ENCODE results near the gene KNTC1.

DNA sequence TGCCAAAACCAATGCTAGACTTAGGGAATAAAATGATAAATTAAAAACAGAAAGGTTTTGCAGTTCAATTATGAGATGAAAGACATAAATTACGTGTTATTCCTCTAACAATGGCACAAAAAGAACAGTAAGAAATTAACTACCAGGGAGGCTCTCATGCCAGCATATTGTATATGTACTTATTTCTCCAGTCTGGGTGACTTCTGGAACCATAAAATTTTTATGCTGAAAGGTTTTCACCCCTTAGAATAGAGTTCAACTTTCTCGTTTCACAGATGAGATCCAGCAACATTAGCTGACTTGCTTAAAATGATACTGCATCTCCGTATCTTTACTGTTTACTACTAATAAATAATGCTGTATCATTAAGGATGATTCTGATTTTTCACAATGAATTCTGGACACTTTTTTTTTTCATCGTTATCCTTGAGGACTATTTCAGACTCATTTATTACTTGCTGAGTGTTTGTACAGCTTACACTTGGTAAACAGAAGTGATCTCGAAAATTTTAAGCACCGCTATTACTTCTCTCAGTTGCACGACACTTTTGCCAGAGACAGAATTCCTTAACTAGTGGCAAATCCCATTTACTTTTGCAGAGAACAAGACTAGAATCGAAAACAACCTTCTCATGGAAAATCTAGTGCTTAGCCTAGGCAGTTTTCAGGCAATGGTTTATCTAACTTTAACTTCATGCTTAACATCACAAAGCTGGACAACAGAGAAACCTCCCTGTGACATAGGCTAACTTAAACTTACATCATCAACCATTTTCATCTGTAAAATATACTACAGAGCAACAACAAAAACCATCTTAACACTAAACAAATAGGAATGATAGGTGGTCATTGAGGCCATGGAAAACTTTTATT, 3.0 kb upstream of the KNTC1 start:
- TF ChIP-seq, protein P1, sequence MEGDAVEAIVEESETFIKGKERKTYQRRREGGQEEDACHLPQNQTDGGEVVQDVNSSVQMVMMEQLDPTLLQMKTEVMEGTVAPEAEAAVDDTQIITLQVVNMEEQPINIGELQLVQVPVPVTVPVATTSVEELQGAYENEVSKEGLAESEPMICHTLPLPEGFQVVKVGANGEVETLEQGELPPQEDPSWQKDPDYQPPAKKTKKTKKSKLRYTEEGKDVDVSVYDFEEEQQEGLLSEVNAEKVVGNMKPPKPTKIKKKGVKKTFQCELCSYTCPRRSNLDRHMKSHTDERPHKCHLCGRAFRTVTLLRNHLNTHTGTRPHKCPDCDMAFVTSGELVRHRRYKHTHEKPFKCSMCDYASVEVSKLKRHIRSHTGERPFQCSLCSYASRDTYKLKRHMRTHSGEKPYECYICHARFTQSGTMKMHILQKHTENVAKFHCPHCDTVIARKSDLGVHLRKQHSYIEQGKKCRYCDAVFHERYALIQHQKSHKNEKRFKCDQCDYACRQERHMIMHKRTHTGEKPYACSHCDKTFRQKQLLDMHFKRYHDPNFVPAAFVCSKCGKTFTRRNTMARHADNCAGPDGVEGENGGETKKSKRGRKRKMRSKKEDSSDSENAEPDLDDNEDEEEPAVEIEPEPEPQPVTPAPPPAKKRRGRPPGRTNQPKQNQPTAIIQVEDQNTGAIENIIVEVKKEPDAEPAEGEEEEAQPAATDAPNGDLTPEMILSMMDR (optimal IDR thresholded peaks at IDR 0.05 in 1 of 3, IDR thresholded peaks at IDR 0.05 in 1 of 3, conservative IDR thresholded peaks at IDR 0.05 in 1 of 3; ENCODE audit: extremely low read depth in 1 of 3, insufficient read depth in 2 of 3, low read length in 3 of 3) = no peak
- TF ChIP-seq EZH2 (IDR thresholded peaks at IDR 0.05; ENCODE audit: low read length) = no peak

Data from keratinocyte (primary cell).